Measurements from ENCODE around the gene ITPK1.
A peak's percentile ranks its signal among the peaks of the same experiment; 100 is the strongest.
"Not testable (repeated sequence)": the region's sequence is repeated elsewhere in the genome, so short reads cannot be mapped to it uniquely, and the experiment has no call there.

ITPK1 gene

GRCh38 chr14:93160353-93160801 lies 44.7 kb upstream of the ITPK1 start:
- peak; percentile 48 for TF ChIP-seq CTCF (IDR thresholded peaks at IDR 0.05; ENCODE audit: borderline replicate concordance, extremely low read depth, low read length, poor library complexity, severe bottlenecking)
- TF ChIP-seq EZH2 (IDR thresholded peaks at IDR 0.05; ENCODE audit: borderline replicate concordance, low read depth, low read length, severe bottlenecking) = no peak
- H3K27me3 ChIP-seq (ENCODE audit: insufficient read depth, low read length, poor library complexity) = no peaks in the 10 kb centered on the region
- no peaks in the 10 kb centered on the region for H3K4me1 ChIP-seq (ENCODE audit: insufficient read depth, low read length)
- no peak overlapping the region for H3K9ac ChIP-seq (ENCODE audit: low read depth, low read length)
- no peaks in the 10 kb centered on the region for H4K20me1 ChIP-seq (ENCODE audit: insufficient read depth, low read length)
- H3K4me3 ChIP-seq (ENCODE audit: low read depth in 1 of 2, low read length in 2 of 2) = no peak overlapping the region
- no peaks in the 10 kb centered on the region for H3K9me3 ChIP-seq (ENCODE audit: insufficient read depth, low read length, severe bottlenecking)
- no peak overlapping the region for H2AFZ ChIP-seq (ENCODE audit: low read depth, low read length)
- H3K4me2 ChIP-seq (ENCODE audit: insufficient read depth, low read length) = no peak overlapping the region
- ATAC-seq (ENCODE audit: insufficient read depth, low read depth) (no peak), DNase-seq (no peak)
- H3K36me3 ChIP-seq (ENCODE audit: insufficient read depth, low read length) = no peaks in the 10 kb centered on the region
- H3K79me2 ChIP-seq (ENCODE audit: insufficient read depth, low read length) = no peaks in the 10 kb centered on the region
- no peak overlapping the region for H3K27ac ChIP-seq (ENCODE audit: low read length)

DNA sequence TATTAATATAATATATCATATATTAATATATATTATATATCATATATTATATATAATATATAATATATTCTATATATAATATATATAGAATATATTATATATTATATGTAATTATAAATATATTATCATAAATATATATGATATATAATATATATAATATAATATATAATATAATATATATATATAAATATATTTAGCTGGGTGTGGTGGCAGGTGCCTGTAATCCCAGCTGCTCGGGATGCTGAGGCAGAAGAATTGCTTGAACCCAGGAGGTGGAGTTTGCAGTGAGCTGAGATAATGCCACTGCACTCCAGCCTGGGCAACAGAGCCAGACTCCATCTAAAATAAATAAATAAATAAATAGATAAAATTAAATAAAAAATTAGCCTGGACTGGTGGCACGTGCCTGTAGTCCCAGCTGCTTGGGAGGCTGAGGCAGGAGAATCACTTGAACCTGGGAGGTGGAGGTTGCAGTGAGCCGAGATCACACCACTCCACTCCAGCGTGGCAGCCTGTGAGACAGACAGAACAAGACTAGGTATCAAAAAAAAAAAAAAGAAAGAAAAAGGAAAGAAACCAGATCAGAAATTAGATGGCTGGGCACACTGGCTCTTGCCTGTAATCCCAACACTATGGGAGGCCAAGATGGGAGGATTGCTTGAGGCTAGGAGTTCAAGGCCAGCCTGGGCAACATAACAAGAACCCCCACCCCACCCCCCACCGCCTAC lies 44.1 kb upstream of the ITPK1 start:
- H3K4me1 ChIP-seq (ENCODE audit: insufficient read depth, low read length); H4K20me1 ChIP-seq (ENCODE audit: insufficient read depth, low read length); H3K4me2 ChIP-seq (ENCODE audit: insufficient read depth, low read length); H3K4me3 ChIP-seq (ENCODE audit: low read depth in 1 of 2, low read length in 2 of 2); H3K27me3 ChIP-seq (ENCODE audit: insufficient read depth, low read length, poor library complexity); ATAC-seq (ENCODE audit: insufficient read depth, low read depth); H2AFZ ChIP-seq (ENCODE audit: low read depth, low read length); H3K27ac ChIP-seq (ENCODE audit: low read length); H3K36me3 ChIP-seq (ENCODE audit: insufficient read depth, low read length); DNase-seq; H3K9me3 ChIP-seq (ENCODE audit: insufficient read depth, low read length, severe bottlenecking); H3K9ac ChIP-seq (ENCODE audit: low read depth, low read length); H3K79me2 ChIP-seq (ENCODE audit: insufficient read depth, low read length): not testable (repeated sequence)

DNA sequence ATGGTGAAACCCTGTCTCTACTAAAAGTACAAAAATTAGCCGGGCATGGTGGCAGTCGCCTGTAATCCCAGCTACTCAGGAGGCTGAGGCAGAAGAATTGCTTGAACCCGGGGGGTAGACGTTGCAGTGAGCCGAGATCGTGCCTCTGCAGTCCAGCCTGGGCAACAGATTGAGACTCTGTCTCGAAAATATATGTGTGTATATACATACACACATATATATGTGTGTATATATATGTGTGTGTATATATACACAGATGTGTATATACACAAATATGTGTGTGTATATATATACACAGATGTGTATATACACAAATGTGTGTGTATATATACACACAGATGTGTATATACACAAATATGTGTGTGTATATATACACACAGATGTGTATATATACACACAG lies 42.6 kb upstream of the ITPK1 start:
- not testable (repeated sequence) for DNase-seq; H3K27ac ChIP-seq (ENCODE audit: low read length); H3K36me3 ChIP-seq (ENCODE audit: insufficient read depth, low read length); ATAC-seq (ENCODE audit: insufficient read depth, low read depth); H3K79me2 ChIP-seq (ENCODE audit: insufficient read depth, low read length); H3K9ac ChIP-seq (ENCODE audit: low read depth, low read length); H3K27me3 ChIP-seq (ENCODE audit: insufficient read depth, low read length, poor library complexity); H3K9me3 ChIP-seq (ENCODE audit: insufficient read depth, low read length, severe bottlenecking); H4K20me1 ChIP-seq (ENCODE audit: insufficient read depth, low read length); H3K4me3 ChIP-seq (ENCODE audit: low read depth in 1 of 2, low read length in 2 of 2); H3K4me2 ChIP-seq (ENCODE audit: insufficient read depth, low read length); H3K4me1 ChIP-seq (ENCODE audit: insufficient read depth, low read length); H2AFZ ChIP-seq (ENCODE audit: low read depth, low read length)

- H3K9ac ChIP-seq (ENCODE audit: low read depth, low read length) = no peak overlapping the region
These were observed 41.1 kb upstream of the ITPK1 start for GRCh38 chr14:93156693-93157369.

More at GRCh38 chr14:93156693-93157369, 41.1 kb upstream of the ITPK1 start:
- TF ChIP-seq CTCF (IDR thresholded peaks at IDR 0.05; ENCODE audit: borderline replicate concordance, extremely low read depth, low read length, poor library complexity, severe bottlenecking) = no peak
- no peak for TF ChIP-seq EZH2 (IDR thresholded peaks at IDR 0.05; ENCODE audit: borderline replicate concordance, low read depth, low read length, severe bottlenecking)
- H3K79me2 ChIP-seq (ENCODE audit: insufficient read depth, low read length) = no peaks in the 10 kb centered on the region
- no peaks in the 10 kb centered on the region for H3K27me3 ChIP-seq (ENCODE audit: insufficient read depth, low read length, poor library complexity)
- no peak overlapping the region for H2AFZ ChIP-seq (ENCODE audit: low read depth, low read length)
- H3K27ac ChIP-seq (ENCODE audit: low read length) = no peak overlapping the region
- ATAC-seq (ENCODE audit: insufficient read depth, low read depth) (no peak), DNase-seq (no peak)
- no peak overlapping the region for H3K4me3 ChIP-seq (ENCODE audit: low read depth in 1 of 2, low read length in 2 of 2)
- no peaks in the 10 kb centered on the region for H3K36me3 ChIP-seq (ENCODE audit: insufficient read depth, low read length)
- no peaks in the 10 kb centered on the region for H3K4me1 ChIP-seq (ENCODE audit: insufficient read depth, low read length)
- H4K20me1 ChIP-seq (ENCODE audit: insufficient read depth, low read length) = no peaks in the 10 kb centered on the region
- H3K9me3 ChIP-seq (ENCODE audit: insufficient read depth, low read length, severe bottlenecking) = no peaks in the 10 kb centered on the region
- H3K4me2 ChIP-seq (ENCODE audit: insufficient read depth, low read length) = no peak overlapping the region

Data from DND-41 (cell line).